Prostate gland (tissue), 2 donors: ENCODE results near the gene PRM3. TPM values are rescaled to one million over a fixed set of nuclear protein-coding genes. Genes with fewer than 3 reads are reported as not detected.

ENCODE experiments used
- DNase-seq: peaks from one replicate; pipeline ENCODE4 v3.0.0-alpha.2; 2019; ENCODE audit warnings: low spot score
- H3K27ac ChIP-seq, 2 donors: fragments of 200-600 bp; sonication (generic); 2 replicates each; pipeline ENCODE4 v1.5.1; 2017 to 2019
- H3K27me3 ChIP-seq: fragments of 200-600 bp; sonication (generic); replicated peaks from 2 replicates; pipeline ENCODE4 v1.5.1; 2019; ENCODE audit not compliant: insufficient read depth
- H3K36me3 ChIP-seq, 2 donors: fragments of 200-600 bp; sonication (generic); 1 replicate in 1 of 2; 2 replicates in 1 of 2; pipeline versions ENCODE4 v1.5.1 to v1.8.1; 2017 to 2019
- H3K4me1 ChIP-seq: fragments of 200-600 bp; sonication (generic); replicated peaks from 2 replicates; pipeline ENCODE4 v1.5.1; 2019
- H3K4me3 ChIP-seq, 2 donors: fragments of 200-600 bp; sonication (generic); 2 replicates each; pipeline ENCODE4 v1.5.1; 2017 to 2019
- H3K9me3 ChIP-seq: fragments of 200-600 bp; sonication (generic); 2 replicates; pipeline ENCODE4 v1.5.1; 2017
- CTCF ChIP-seq, 4 experiments: fragments of 200-600 bp in 2 of 4; fragments of 450-650 bp in 2 of 4; sonication (generic) in 2 of 4; IDR thresholded peaks; 1 replicate in 3 of 4; 2 replicates in 1 of 4; pipeline ENCODE4 v1.5.1; 2016 to 2019; ENCODE audit warnings: antibody characterized with exemption in 4 of 4, mild to moderate bottlenecking in 2 of 4, moderate library complexity in 2 of 4
- POLR2A ChIP-seq: fragments of 450-650 bp; IDR thresholded peaks from one replicate; pipeline ENCODE4 v1.6.1; 2016; ENCODE audit warnings: antibody characterized with exemption, mild to moderate bottlenecking
- POLR2AphosphoS5 ChIP-seq: sonication (generic); formaldehyde crosslinking; IDR thresholded peaks from one replicate; pipeline ENCODE4 v1.6.1; 2017; ENCODE audit warnings: antibody characterized with exemption
- WGBS: methylation state at CpG from one replicate; pipeline ENCODE4 v1.1.5; 2018; 5-methylcytosine and 5-hydroxymethylcytosine counted together
- intact Hi-C: fragments of 100-400 bp; cut with DNase I; formaldehyde crosslinking; loops from one replicate; pipeline ENCODE4 v1.14.2; 2022
- total RNA-seq, 2 donors: library from RNA; depleted of rRNA; stranded (reverse); fragments of >200 nt; gene quantifications; one replicate each; pipeline ENCODE4 v1.1.0, GENCODE V29; 2016

Gene PRM3
- total RNA-seq, 2 donors from 2014 or later, result not detected

GRCh38 chr16:11235703-11235991, 37.8 kb downstream of the PRM3 start:
- H3K27ac ChIP-seq, result no peak overlapping the region
- no peak for TF ChIP-seq POLR2A
- TF ChIP-seq POLR2AphosphoS5, result no peak
- TF ChIP-seq CTCF (IDR thresholded peaks at IDR 0.05), result no peak
- 86% methylated on average over 5 of the region's 5 CpGs for WGBS
- DNase-seq, result no peak
- no peak overlapping the region for H3K4me3 ChIP-seq
- no peaks in the 10 kb centered on the region for H3K27me3 ChIP-seq
- intact Hi-C loops, result no loop called here
- no peaks in the 10 kb centered on the region for H3K4me1 ChIP-seq
- H3K36me3 ChIP-seq, result no peaks in the 10 kb centered on the region
- H3K9me3 ChIP-seq, result no peaks in the 10 kb centered on the region

- intact Hi-C loops, result no loop called here
- no peaks in the 10 kb centered on the region for H3K36me3 ChIP-seq
- WGBS, result 89% methylated on average over 13 of the region's 13 CpGs
- TF ChIP-seq CTCF (IDR thresholded peaks at IDR 0.05), result no peak
- TF ChIP-seq POLR2A, result no peak
- no peak for TF ChIP-seq POLR2AphosphoS5
- no peak for DNase-seq
- no peak overlapping the region for H3K4me3 ChIP-seq
- H3K9me3 ChIP-seq, result no peaks in the 10 kb centered on the region
- H3K27ac ChIP-seq, result no peak overlapping the region
- no peaks in the 10 kb centered on the region for H3K27me3 ChIP-seq
- H3K4me1 ChIP-seq, result no peaks in the 10 kb centered on the region
Measured at GRCh38 chr16:11234884-11235702, 38.3 kb downstream of the PRM3 start.

GRCh38 chr16:11233727-11234376, 39.6 kb downstream of the PRM3 start:
- no peak for DNase-seq
- Histone ChIP-seq H3K27ac (no peak overlapping the region), H3K9me3 (no peaks in the 10 kb centered on the region), H3K36me3 (no peaks in the 10 kb centered on the region), H3K4me1 (no peaks in the 10 kb centered on the region), H3K4me3 (no peak overlapping the region), H3K27me3 (no peaks in the 10 kb centered on the region)
- TF ChIP-seq POLR2AphosphoS5, result no peak
- no peak for TF ChIP-seq POLR2A
- TF ChIP-seq CTCF (IDR thresholded peaks at IDR 0.05), result no peak
- intact Hi-C loops, result no loop called here
- 95% methylated on average over 8 of the region's 8 CpGs for WGBS

GRCh38 chr16:11232852-11233726, 40.3 kb downstream of the PRM3 start:
- WGBS, result 37% methylated on average over 35 of the region's 35 CpGs
- Histone ChIP-seq H3K27ac (no peak overlapping the region), H3K4me3 (no peak overlapping the region), H3K9me3 (no peaks in the 10 kb centered on the region), H3K27me3 (no peaks in the 10 kb centered on the region), H3K36me3 (no peaks in the 10 kb centered on the region), H3K4me1 (no peaks in the 10 kb centered on the region)
- no peak for DNase-seq
- TF ChIP-seq CTCF (IDR thresholded peaks at IDR 0.05), result no peak
- TF ChIP-seq POLR2A, result no peak
- TF ChIP-seq POLR2AphosphoS5, result peak; percentile 22
- intact Hi-C loops, result no loop called here
